Activated CD4-positive, alpha-beta T cell treated with anti-CD3 and anti-CD28 coated beads, Interleukin-2, Interleukin-4, amounts not matched to agents 100 ng/mL and 50 ng/mL, durations not matched to agents 16 hours and 8 hours (primary cell): Measurements from ENCODE around the gene MS4A3.
"Not testable (repeated sequence)": the region's sequence is repeated elsewhere in the genome, so short reads cannot be mapped to it uniquely, and the experiment has no call there.

Source experiments
- DNase-seq: peaks from one replicate; pipeline ENCODE4 v3.0.0-alpha.2; 2020; ENCODE audit warnings: low spot score

MS4A3 gene, protein sequence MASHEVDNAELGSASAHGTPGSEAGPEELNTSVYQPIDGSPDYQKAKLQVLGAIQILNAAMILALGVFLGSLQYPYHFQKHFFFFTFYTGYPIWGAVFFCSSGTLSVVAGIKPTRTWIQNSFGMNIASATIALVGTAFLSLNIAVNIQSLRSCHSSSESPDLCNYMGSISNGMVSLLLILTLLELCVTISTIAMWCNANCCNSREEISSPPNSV

DNA sequence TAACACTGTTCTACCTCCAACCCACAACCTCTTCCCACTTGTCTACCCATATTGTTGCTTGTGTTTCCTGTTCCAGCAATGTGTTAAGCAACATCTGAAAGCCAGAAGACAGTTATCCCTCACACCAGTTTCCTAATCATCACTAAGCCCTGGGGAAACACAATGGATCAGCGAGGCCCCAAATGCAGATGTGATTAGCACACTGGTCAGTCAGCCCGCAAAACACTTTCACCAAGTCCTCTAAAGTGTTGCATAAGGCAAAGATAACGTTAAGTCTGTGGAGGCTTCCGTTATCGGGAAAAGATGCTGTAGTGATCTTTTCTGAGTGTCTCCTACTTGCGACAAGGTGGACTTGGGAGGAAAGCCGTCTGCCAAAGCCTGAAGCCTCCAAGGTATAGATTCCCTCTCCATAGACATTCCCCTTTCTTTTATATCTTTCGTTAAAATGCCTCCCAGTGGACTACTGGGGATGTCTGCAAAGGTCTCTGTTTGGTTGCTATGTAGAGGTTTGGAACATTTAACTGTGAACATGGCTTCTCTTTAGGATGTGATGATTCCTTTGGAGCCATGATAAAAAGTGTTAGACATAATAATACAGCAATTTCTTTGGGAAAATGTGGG, at the start of gene MS4A3:
Gene MS4A3, plus strand, starts transcription at position 317 of the 621 bp plus-strand sequence. CDS start 4,496 bp downstream, outside the sequence.
- DNase-seq = no peak

DNA sequence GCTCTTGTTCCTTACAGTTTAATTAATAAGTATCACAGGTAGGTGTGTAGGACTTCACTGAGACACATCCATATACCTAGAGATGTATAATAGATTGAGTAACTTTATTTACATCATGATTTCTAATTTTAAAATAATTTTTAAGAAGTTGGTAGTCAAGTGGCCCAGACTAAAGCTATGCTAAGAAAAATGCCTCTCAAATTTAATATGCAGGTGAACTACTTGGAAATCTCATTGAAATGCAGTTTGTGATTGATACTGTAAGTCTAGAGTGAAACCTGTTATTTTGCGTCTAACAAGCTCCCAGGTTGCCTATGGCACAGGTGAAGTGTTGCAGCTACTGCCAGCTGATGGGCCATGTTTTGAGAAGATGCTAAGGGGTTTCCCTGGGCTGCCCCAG, 39.6 kb upstream of the MS4A3 start, which contains the start of gene OOSP4B:
Gene OOSP4B, plus strand, starts transcription at position 301 of the 400 bp plus-strand sequence.
- no peak for DNase-seq

DNA sequence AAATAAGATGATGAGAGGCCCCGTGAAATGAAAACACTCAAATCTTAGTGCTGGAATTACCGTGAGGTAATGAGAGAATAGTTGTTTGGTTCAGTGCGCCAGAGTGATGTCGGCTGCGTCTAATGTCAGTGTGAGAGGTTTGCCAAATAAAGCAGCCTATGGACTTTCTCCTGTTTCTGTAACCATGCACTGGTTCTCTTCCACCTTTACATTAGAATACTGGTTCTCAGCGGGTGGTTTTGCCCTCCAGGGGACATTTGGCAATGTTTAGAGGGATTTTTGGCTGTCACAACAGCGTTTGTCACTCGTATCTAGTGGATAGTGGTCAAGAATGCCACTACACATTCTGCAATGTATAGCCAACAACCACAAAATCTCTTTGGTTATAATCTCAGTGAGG, 38.4 kb upstream of the MS4A3 start:
- no peak for DNase-seq

DNA sequence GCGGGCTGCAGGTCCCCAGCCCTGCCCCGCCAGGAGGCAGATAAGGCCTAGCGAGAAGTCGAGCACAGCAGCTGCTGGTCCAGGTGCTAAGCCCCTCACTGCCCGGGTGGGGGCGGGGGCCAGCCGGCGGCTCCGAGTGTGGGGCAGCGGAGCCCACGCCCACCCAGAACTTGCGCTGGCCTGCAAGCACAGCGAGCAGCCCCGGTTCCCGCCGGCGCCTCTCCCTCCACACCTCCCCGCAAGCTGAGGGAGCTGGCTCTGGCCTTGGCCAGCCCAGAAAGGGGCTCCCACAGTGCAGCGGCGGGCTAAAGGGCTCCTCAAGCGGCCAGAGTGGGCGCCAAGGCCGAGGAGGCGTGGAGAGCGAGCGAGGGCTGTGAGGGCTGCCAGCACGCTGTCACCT, 36.1 kb upstream of the MS4A3 start:
- not testable (repeated sequence) for DNase-seq

DNA sequence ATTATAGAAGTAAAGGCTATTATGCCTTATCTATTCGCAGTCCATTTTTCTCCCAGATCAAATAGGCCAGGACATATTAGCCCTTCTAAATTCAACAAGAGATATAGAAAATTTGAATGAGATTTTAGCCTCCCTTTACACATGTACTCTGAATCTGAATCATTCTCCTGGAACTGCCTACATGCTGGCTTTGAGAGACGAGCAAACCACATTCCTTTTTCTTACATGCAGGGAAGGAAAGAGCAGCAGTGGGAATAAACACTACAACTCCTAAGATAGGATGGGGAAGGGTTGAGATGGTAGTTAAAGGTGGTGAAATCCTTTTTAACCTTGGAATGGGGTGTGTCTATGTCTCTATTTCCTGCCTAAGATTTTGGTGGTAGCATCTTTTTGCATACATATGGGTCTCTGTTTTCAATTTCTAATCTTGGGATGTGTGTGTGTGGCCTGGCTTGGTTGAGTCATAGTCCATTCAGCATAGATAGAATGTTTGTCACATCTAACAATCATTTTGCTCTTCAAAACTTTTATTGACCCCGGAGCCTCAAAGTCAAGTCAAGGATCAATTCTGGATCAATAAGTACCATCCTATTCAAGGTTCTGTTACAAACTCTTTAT, 27.3 kb upstream of the MS4A3 start:
- DNase-seq = no peak

DNA sequence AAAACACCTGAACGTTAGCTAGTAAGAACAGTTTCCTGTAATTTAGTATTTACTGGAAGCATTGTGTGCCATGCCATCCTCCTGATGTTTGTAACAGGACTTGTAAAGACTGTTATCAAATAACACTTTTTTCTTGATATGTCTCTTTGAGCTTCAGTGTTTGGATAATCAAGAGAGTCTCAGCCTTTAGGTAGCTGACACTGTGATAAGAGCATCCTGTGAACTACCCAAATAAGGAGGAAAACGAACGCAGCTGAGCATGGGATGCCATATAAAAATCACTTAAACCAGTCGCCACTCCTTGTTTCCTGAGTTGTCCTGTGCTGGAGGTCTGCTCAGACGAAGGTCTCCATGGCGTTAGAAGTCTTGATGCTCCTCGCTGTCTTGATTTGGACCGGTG, 16.4 kb upstream of the MS4A3 start, which contains the start of gene OOSP2:
Gene OOSP2, plus strand, starts transcription at position 301 of the 400 bp plus-strand sequence. Its CDS starts 51 bp downstream, at position 352.
- DNase-seq = no peak

DNA sequence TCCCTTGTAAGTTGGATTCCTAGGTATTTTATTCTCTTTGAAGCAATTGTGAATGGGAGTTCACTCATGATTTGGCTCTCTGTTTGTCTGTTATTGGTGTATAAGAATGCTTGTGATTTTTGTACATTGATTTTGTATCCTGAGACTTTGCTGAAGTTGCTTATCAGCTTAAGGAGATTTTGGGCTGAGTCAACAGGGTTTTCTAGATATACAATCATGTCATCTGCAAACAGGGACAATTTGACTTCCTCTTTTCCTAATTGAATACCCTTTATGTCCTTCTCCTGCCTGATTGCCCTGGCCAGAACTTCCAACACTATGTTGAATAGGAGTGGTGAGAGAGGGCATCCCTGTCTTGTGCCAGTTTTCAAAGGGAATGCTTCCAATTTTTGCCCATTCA, 6.0 kb upstream of the MS4A3 start:
- DNase-seq = not testable (repeated sequence)

DNA sequence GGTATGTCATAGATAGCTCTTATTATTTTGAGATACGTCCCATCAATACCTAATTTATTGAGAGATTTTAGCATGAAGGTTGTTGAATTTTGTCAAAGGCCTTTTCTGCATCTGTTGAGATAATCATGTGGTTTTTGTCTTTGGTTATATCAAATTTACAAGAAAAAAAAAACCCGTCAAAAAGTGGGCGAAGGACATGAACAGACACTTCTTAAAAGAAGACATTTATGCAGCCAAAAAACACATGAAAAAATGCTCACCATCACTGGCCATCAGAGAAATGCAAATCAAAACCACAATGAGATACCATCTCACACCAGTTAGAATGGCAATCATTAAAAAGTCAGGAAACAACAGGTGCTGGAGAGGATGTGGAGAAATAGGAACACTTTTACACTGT, 5.6 kb upstream of the MS4A3 start:
- not testable (repeated sequence) for DNase-seq

DNA sequence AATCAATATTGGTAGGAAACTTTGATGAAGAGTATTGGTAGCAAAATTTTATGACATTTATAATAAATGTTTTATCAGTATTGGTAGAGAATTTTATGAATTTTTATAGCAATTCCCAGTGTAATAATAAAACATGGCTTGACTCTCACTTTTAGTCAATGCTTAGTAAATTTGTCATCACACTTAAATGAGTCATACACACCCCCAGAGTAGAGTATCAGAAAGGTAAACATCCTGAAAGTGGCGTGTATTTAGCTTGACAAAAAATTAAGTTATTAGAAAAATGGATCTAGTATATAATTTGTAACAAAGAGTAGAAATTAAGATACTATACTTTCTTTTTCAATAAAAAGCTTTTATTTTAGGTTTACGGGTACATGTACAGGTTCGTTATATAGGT, 2.6 kb downstream of the MS4A3 start:
- peak; percentile 11 for DNase-seq

DNA sequence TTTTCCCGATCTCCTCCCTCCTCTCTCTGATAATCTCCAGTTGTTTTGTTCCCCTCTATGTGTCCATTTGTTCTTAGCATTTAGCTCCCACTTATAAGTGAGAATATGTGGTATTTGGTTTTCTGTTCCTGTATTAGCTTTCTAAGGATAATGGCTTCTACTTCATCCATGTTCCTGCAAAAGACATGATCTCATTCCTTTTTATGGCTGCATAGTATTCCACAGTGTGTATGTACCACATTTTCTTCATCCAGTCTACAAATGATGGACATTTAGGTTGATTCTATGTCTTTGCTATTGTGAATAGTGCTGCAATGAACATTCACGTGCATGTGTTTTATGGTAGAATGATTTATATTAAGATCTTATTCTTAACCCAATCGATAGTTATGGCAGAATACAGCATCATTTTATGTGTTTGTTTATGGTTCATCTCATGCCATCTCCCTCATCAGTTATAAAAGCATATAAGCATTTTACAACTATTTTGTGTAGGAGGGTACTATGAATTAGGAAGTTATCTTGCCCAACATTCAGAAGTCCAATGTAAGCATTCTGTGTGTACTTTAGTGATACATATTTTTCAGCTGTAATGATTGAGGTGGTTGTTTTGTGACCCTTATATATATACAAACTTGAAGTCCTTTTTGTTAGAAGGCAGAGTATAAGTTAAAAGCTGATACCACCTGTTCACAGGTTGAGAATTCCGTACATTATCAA, 3.2 kb downstream of the MS4A3 start:
- no peak for DNase-seq

DNA sequence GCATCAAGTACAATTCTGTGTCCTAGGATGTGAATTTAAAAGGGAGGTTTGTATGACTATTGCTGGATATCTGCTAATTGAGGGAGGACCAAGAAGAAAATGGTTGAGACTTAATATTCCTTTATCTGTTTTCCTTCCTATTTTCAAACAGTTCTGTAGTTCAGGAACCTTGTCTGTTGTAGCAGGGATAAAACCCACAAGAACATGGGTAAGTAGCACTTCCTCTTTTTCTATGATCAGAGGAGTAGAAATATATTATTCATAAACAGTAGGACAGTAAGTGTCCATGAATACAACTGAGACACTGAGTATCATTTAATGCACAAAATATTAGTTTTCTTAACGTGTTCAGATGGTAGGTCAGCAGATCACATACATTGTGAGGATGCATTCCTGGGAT, 7.6 kb downstream of the MS4A3 start:
- DNase-seq = no peak

DNA sequence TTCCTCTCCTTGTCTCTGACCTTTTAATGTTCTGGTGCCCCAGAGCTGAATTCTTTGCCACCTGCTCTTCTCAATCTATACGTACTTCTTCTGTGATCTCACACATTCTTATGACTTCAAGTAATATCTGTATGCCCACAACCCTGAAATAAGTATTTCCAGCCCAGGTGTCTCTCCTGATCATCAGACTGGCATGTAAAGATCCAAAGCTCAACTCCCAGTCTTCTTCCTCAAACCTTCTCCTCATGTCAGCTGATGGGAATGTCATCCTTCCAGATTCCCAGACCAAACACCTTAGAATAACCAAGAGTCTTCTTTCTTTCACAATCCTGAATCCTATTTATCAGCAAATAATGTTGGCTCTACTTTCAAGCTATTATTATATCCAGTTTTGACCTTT, 9.3 kb downstream of the MS4A3 start:
- no peak for DNase-seq

DNA sequence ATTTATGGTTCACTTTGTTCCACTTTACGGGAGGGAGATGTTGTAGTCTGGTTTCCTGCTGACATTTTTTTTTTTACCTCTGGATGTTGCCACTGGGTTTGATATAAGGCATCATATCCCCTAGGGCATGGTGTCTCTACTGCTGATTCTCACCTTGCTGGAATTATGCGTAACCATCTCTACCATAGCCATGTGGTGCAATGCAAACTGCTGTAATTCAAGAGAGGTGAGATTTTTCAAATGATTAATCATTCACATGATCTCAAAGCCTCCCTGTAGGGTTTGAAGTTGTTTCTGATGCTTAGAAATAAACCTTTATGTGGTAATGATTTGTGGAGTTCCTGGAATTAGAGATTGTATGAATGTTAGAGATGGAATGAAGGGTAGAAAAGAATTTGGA, 13.0 kb downstream of the MS4A3 start:
- DNase-seq = no peak

DNA sequence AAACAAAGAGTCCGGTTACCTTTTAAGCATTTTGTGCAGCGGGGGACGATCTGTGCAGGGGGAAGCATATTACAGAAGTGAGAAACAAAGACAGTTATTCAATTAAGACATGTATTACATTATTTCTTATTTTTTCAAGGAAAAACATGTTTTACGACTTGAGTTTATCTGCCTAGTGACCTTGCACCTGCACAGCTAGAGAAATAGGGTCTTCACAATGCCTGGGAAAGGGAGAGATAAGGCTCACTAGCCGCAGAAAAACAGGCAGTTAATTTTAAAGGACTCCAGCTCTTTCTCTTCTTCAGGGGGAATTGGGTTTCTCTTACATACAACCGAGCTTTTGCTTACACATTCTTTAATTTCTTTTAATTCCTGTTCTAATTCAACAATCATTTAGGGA, 15.2 kb downstream of the MS4A3 start:
- DNase-seq = not testable (repeated sequence)

DNA sequence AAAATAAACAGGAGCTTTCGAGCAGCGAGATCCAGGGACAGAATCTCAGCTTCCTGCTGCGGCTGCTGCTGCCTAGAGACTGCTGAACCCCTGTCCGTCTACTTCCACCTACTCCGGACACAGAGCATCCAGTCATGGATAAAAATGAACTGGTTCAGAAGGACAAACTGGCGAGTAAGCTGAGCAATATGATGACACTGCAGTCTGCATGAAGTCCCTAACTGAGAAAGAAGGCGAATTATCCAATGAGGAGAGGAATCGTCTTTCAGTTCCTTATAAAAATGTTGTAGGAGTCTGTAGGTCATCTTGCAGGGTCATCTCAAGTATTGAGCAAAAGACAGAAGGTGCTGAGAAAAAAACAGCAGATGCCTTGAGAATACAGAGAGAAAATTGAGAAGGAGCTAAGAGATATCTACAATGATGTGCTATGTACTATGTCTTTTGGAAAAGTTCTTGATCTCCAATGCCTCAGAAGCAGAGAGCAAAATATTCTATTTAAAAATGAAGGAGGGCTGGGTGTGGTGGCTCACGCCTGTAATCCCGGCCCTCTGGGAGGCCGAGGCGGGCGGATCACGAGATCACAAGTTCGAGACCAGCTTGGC, 20.9 kb downstream of the MS4A3 start:
- no peak for DNase-seq

DNA sequence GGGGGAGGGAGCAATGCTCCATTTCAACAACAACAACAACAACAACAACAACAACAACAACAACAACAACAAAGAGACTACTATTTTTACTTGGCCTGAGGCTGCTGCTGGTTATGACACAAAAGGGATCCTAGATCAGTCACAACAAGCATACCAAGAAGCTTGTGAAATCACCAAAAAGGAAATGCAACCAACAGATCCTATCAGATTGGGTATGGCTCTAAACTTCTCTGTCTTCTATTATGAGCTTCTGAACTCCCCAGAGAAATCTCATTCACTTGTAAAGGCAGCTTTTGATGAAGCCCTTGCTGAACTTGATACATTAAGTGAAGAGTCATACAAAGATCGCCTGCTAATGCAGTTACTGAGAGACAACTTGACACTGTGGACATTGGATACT, 21.5 kb downstream of the MS4A3 start:
- no peak for DNase-seq

DNA sequence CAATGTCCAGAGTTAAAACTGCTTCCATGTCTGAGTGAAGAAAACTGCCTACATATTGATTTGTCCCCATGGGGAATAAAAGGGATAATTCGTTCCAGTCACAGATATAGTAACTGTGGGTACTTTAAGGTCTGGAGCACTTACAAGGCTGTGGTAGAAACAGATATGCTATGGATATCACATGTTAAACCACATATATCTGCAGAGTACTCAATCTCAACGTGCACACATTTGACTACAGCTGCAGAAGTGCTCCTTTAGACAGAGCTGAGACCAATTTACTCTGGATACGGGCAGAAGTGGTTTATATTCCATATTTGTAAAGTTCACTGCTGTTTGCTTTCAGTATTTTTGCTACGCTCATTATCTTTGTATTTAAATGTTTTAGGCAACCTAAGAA, 22.3 kb downstream of the MS4A3 start:
- DNase-seq = no peak

DNA sequence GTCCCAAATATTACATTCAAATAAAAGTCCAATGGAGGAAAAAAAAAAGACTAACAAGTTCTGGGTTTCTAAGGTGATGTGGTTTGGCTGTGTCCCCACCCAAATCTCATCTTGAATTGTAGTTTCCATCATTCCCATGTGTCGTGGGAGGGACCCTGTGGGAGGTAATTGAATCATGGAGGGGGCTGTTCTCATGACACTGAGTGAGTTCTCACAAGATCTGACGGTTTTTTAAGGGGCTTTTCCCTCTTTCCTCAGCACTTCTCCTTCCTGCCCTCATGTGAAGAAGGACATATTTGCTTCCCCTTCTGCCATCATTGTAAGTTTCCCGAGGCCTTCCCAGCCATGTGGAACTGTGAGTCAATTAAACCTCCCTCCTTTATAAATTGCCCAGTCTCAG, 24.1 kb downstream of the MS4A3 start:
- no peak for DNase-seq

DNA sequence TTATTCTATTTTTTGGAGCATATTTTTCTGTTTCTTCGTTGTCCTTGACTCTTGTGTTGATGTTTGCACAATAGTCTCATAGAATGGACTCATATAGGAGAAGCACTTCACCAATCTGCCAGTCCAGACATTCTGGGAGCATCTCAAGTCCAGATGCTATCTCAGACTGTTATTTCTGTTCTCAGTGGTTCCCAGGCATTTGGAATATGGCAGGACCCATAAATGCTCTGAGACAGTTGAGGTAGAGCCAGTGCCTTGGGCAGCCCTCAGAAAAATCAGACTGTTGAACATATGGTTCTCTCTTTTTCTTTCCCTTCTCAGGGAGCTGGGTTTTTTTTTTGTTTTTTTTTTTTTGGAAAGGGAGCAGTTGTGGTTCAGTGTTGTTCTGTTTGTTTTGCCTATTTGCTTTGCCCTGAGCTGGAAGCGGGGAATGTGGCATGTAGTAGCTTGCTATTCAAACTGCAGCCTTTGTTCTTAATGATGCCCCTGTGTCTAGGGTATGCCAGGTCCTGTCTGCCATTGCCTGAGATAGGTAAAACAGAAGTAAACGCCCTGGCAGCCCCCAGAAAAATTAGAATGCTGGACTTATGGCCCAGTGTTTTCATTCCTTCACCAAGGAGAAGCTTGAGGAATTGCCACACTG, 28.3 kb downstream of the MS4A3 start:
- no peak for DNase-seq

DNA sequence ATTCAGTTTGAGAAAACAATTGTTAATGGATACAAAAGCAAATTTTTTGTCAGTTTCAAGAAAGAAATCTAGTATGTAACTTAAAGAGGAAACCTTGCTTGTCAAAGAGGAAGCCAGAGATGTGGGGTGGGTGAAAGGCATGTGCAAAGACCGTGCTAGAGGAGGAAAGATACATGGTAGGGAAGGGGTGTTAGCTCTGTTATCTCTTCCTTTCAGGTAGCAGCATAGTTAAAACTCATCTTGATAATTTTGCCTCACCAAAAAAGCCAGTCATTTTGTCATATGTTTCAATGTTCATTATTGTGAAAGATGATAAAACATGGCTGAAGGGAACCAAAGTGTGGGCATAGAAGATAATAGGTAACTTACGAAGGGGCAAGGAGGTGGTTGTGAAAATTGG, 29.4 kb downstream of the MS4A3 start:
- DNase-seq = no peak

DNA sequence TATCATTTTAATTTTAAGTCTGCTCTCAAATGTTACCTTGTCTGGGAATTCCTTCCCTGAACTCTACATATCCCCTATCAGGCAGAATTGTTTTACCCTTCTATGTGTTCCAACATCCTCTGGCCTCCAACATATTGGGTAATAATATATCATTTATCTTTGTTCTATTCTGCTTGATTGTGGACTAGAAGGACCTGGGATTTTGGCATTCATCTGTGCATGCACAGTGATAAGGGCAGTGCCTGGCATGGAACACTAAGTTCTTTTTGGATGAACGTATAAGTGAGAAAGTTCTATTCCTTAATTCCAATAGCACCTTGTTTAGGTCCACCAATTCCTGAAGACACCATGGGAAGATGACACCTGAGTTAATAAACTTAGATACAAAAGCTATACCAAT, 30.8 kb downstream of the MS4A3 start:
- no peak for DNase-seq

DNA sequence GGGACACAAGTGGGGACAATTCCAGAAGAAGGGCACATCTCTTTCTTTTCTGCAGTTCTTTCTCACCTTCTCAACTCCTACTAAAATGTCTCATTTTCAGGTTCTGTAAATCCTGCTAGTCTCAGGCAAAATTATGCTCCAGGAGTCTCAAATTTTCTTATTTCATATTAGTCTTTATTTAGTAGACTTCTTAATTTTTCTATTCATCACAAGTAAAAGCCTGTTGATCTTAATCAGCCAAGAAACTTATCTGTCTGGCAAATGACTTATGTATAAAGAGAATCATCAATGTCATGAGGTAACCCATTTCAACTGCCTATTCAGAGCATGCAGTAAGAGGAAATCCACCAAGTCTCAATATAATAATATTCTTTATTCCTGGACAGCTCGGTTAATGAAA, 31.9 kb downstream of the MS4A3 start, which contains the start of gene MS4A2:
Gene MS4A2, plus strand, starts transcription at position 301 of the 400 bp plus-strand sequence. CDS start 102 bp downstream, outside the sequence.
- no peak for DNase-seq
